Esophagus muscularis mucosa (tissue), 4 donors: ENCODE measurements around the gene STK16. TPM values are rescaled to one million over a fixed set of nuclear protein-coding genes. Genes with fewer than 3 reads are reported as not detected.

Experiments
- DNase-seq: peaks from one replicate; pipeline ENCODE4 v3.0.0-alpha.2; 2017; ENCODE audit errors: extremely low spot score
- H3K27ac ChIP-seq, 4 donors: fragments of 200-600 bp; sonication (generic); replicated peaks in 1 of 4; 1 replicate in 3 of 4; 2 replicates in 1 of 4; pipeline ENCODE4 v1.5.1; 2016 to 2019; ENCODE audit warnings: mild to moderate bottlenecking in 1 of 4
- H3K27me3 ChIP-seq, 4 donors: fragments of 200-600 bp; sonication (generic); one replicate each; pipeline versions ENCODE4 v1.5.1 to v1.6.0; 2016 to 2019
- H3K36me3 ChIP-seq, 4 donors: fragments of 200-600 bp; sonication (generic); one replicate each; pipeline ENCODE4 v1.5.1; 2016 to 2019
- H3K4me1 ChIP-seq, 4 donors: fragments of 200-600 bp; sonication (generic); one replicate each; pipeline ENCODE4 v1.5.1; 2016 to 2019
- H3K4me3 ChIP-seq, 4 donors: fragments of 200-600 bp; sonication (generic); 1 replicate in 2 of 4; 2 replicates in 2 of 4; pipeline ENCODE4 v1.5.1; 2016 to 2019; ENCODE audit warnings: mild to moderate bottlenecking in 4 of 4, moderate library complexity in 1 of 4
- H3K9me3 ChIP-seq, 4 donors: fragments of 200-600 bp; sonication (generic); 1 replicate in 3 of 4; 2 replicates in 1 of 4; pipeline ENCODE4 v1.5.1; 2016 to 2019
- EP300 ChIP-seq: sonication (generic); formaldehyde crosslinking; IDR thresholded peaks from one replicate; pipeline ENCODE4 v1.6.1; 2017; ENCODE audit warnings: antibody characterized with exemption
- POLR2A ChIP-seq: fragments of 450-650 bp; IDR thresholded peaks from one replicate; pipeline ENCODE4 v1.6.1; 2017; ENCODE audit warnings: antibody characterized with exemption, moderate library complexity, mild to moderate bottlenecking, low read depth
- POLR2AphosphoS5 ChIP-seq, 2 donors: sonication (generic); formaldehyde crosslinking; IDR thresholded peaks; one replicate each; pipeline ENCODE4 v1.6.1; 2017; ENCODE audit warnings: antibody characterized with exemption in 2 of 2
- WGBS: methylation state at CpG from one replicate; pipeline ENCODE4 v1.1.5; 2018; 5-methylcytosine and 5-hydroxymethylcytosine counted together
- intact Hi-C: fragments of 100-400 bp; cut with DNase I; formaldehyde crosslinking; loops from one replicate; pipeline ENCODE4 v1.15.1; 2023
- total RNA-seq, 4 donors: library from RNA; depleted of rRNA; stranded (reverse); fragments of >200 nt; gene quantifications; one replicate each; pipeline versions ENCODE4 v1.1.0 to v1.2.1, GENCODE V29; 2016
- TF ChIP-seq, protein P1 (sequence below), 3 experiments: fragments of 200-600 bp in 2 of 3; fragments of 450-650 bp in 1 of 3; sonication (generic) in 2 of 3; IDR thresholded peaks; one replicate each; pipeline ENCODE4 v1.5.1; 2017 to 2019; ENCODE audit warnings: antibody characterized with exemption in 3 of 3, mild to moderate bottlenecking in 2 of 3, moderate library complexity in 1 of 3

The STK16 gene
- total RNA-seq, 4 donors from 2014 or later, result 12.8 to 21.6 (median 16.7) TPM

DNA sequence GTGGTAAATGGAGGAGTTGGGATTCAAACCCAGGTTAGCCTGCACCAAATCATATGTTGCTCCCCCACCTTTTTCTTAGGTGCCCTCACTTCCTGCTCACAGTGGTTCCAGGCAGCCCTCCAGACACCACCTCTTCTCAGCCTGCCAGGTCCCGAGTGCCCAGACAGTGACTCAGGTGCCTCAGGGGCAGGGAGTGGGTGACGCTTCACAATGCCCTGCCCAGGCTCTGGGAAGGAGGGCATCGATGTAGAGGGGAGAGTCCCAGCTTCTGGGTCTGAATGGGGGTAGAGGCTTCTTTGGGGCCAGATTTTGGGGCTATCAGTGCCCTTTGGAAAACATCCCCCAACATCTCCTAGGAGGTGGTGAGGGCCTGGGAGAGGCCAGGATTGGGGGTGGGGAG is 28.7 kb downstream of the STK16 start:
- intact Hi-C loops, result no loop called here
- H3K9me3 ChIP-seq, result no peaks in the 10 kb centered on the region
- peak overlapping the region; percentile 79 to 88 (median 83) for H3K27ac ChIP-seq
- H3K4me3 ChIP-seq, result no peak overlapping the region
- TF ChIP-seq POLR2AphosphoS5 (IDR thresholded peaks at IDR 0.05) (no peak), POLR2A (no peak), EP300 (no peak)
- TF ChIP-seq, protein P1, sequence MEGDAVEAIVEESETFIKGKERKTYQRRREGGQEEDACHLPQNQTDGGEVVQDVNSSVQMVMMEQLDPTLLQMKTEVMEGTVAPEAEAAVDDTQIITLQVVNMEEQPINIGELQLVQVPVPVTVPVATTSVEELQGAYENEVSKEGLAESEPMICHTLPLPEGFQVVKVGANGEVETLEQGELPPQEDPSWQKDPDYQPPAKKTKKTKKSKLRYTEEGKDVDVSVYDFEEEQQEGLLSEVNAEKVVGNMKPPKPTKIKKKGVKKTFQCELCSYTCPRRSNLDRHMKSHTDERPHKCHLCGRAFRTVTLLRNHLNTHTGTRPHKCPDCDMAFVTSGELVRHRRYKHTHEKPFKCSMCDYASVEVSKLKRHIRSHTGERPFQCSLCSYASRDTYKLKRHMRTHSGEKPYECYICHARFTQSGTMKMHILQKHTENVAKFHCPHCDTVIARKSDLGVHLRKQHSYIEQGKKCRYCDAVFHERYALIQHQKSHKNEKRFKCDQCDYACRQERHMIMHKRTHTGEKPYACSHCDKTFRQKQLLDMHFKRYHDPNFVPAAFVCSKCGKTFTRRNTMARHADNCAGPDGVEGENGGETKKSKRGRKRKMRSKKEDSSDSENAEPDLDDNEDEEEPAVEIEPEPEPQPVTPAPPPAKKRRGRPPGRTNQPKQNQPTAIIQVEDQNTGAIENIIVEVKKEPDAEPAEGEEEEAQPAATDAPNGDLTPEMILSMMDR (IDR thresholded peaks at IDR 0.05), result no peak
- H3K4me1 ChIP-seq, result peaks cover 22 to 29% (median 27%) of the 10 kb centered on the region in 4 donors
- WGBS, result 90% methylated on average over 3 of the region's 3 CpGs
- no peaks in the 10 kb centered on the region for H3K27me3 ChIP-seq
- no peak for DNase-seq
- H3K36me3 ChIP-seq, result no peaks in the 10 kb centered on the region

DNA sequence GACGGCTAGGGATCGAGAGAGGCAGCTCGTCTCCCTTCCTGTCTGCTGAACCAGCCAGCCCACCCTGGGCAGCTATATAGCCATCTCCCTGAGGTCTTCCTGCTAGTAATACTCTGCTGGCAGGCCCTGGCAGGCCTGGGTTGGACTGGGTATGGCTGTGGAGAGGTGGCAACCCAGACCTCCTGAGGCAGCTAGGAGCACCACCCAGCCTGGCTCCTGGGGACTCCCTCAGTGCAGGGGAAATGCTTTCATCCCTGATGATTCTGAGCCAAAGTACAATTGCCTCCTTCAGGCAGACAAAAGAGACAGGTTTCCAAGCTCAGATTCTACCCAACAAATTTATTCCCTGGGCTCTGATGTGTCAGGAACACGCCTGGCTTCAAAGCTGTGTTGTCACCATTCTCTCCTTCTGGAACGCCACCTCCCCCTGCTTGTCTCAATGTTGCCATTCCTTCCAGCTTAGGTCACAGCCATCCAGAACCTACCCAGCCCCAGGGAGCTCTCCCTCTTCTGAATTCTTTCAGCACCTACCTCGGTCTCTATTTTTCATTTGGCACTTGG is 29.2 kb downstream of the STK16 start:
- Histone ChIP-seq H3K4me1 (peaks cover 22 to 30% (median 28%) of the 10 kb centered on the region in 4 donors), H3K9me3 (no peaks in the 10 kb centered on the region), H3K27ac (peak overlapping the region; percentile 79 to 88 (median 83)), H3K36me3 (no peaks in the 10 kb centered on the region), H3K4me3 (no peak overlapping the region), H3K27me3 (no peaks in the 10 kb centered on the region)
- no peak for DNase-seq
- WGBS, result 37% methylated on average over 4 of the region's 6 CpGs
- intact Hi-C loops, result no loop called here
- TF ChIP-seq EP300 (no peak), POLR2AphosphoS5 (IDR thresholded peaks at IDR 0.05) (peak; percentile 56 to 70)

DNA sequence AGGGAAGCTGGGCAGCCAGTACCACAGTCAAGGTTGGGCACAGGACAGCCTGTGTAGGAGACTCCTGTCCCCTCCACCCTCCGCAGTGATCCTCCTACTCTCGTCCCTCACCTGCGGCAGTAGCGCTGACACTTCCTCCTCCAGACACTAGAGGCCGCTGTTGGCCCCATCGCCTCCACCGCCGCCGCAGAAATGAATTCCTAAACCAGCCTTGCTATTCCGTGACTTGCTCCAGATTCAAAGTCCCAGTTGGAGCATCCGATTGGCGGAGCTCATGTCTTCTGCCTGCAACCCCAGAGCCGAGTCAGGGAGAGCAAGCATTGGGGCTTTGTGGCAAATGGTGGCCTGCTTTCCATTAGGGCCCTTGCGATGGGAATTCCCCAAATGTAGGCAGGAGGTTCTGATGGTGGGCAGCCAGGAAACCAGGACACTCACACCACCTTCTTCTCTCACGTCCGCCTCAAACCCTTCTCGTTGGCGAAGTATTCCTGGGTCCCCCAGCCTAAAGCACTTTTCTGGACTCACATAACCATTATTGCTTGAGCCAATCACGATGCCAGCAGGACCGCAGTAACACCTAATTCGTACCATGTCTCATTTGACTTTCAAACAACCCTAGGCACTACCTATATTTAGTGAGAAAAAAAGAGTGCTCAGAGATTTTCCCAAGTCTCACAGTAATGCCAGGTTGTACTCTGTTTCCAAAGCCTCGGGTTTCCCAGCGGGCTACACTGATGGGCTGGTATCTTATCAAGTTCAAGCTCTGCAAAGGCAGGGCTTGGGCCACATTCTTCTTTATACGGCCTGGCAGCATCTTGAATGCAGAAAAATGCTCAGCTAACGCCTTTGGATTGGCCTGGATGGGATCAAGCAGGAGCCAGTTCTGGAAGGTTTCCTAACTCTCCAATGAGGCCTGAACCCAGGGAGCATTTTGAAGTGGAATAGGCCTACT is 32.7 kb downstream of the STK16 start:
- Histone ChIP-seq H3K4me3 (peak overlapping the region in 3 of 4 donors; percentile 1 to 89 (median 74)), H3K27me3 (no peaks in the 10 kb centered on the region), H3K36me3 (peaks cover 4 to 27% (median 24%) of the 10 kb centered on the region in 4 donors), H3K27ac (peak overlapping the region; percentile 96 to 98 (median 98)), H3K9me3 (no peaks in the 10 kb centered on the region), H3K4me1 (peaks cover 39 to 57% (median 56%) of the 10 kb centered on the region in 4 donors)
- DNase-seq, result peak; percentile 94
- peak; percentile 56 to 83 for TF ChIP-seq POLR2AphosphoS5 (IDR thresholded peaks at IDR 0.05)
- TF ChIP-seq, protein P1 (IDR thresholded peaks at IDR 0.05), result peak; percentile 98 to 100 (median 98)
- no peak for TF ChIP-seq POLR2A
- TF ChIP-seq EP300, result no peak
- intact Hi-C loops, result no loop called here
- WGBS, result 21% methylated on average over 25 of the region's 25 CpGs

DNA sequence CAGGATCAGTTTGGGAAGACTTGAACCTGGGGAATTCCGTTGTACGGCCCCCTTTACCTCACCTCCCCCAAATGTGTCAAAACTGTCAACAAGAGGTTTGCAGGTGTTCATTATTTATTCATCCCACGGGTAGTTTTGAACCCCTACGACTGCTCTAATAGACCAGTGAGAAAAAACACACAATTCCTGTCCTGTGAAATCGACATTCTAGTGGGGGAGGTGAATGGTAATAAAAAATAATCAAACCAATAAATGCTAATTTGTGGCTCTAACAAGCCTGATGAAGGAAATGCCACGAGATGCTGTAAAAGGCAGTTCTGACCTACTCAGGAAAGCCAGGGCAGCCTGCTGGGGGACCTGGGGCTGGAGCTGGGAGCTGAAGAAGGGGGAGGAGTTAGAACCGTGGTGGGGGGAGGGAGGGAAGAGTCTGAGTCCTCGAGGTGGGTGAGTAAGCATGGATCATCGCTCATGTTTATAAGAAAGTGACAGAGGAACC is 33.4 kb downstream of the STK16 start:
- no peak for TF ChIP-seq POLR2A
- TF ChIP-seq EP300, result no peak
- TF ChIP-seq POLR2AphosphoS5 (IDR thresholded peaks at IDR 0.05), result no peak
- TF ChIP-seq, protein P1 (IDR thresholded peaks at IDR 0.05), result no peak
- peaks cover 39 to 61% (median 57%) of the 10 kb centered on the region in 4 donors for H3K4me1 ChIP-seq
- whole genome bisulfite sequencing, result 11% methylated on average over 9 of the region's 9 CpGs
- peaks cover 10 to 34% (median 32%) of the 10 kb centered on the region in 4 donors for H3K36me3 ChIP-seq
- intact Hi-C loops, result no loop called here
- H3K4me3 ChIP-seq, result peak overlapping the region; percentile 74 to 89 (median 85)
- H3K27me3 ChIP-seq, result no peaks in the 10 kb centered on the region
- DNase-seq, result no peak
- H3K27ac ChIP-seq, result peak overlapping the region; percentile 96 to 98 (median 98)
- H3K9me3 ChIP-seq, result no peaks in the 10 kb centered on the region
